IMR-90 (cell line): ENCODE data around the gene PITPNC1. TPM values are rescaled to one million over a fixed set of nuclear protein-coding genes. Genes with fewer than 3 reads are reported as not detected.

Experiments used
- ATAC-seq: fragments of 200-7000 bp; cut with Tn5 transposase; 2 replicates; pipeline ENCODE4 v1.9.1; 2020; ENCODE audit warnings: low read depth, mild to moderate bottlenecking, moderate library complexity
- BruUV-seq: library from RNA; stranded (reverse); fragments of 400-500 nt; replicated peaks from 2 replicates; lab custom pipeline; 2021; lab: Mats Ljungman, UMichigan
- CTCF ChIA-PET: fragments of 300-600 bp; formaldehyde crosslinking; extraction: SDS; loops from one replicate; lab custom pipeline; 2021; ENCODE audit warnings: antibody characterized with exemption; lab: Yijun Ruan, JAX
- POLR2A ChIA-PET: fragments of 300-600 bp; sonication (Branson Sonifier 250); formaldehyde crosslinking; loops from one replicate; lab custom pipeline; 2022; ENCODE audit warnings: antibody characterized with exemption; ENCODE audit not compliant: unreplicated experiment; lab: Charles Lee
- DNase-seq: peaks from one replicate; pipeline ENCODE4 v3.0.0; 2013
- H2AFZ ChIP-seq: replicated peaks from 2 replicates; pipeline ENCODE3; 2013; ENCODE audit warnings: low read length, mild to moderate bottlenecking; ENCODE audit not compliant: poor library complexity
- H2AK5ac ChIP-seq: 2 replicates; pipeline ENCODE4 v1.6.1; 2013; ENCODE audit warnings: low read depth, low read length, inconsistent platforms
- H2AK9ac ChIP-seq: replicated peaks from 2 replicates; pipeline ENCODE3; 2013; ENCODE audit warnings: mild to moderate bottlenecking, low read depth, low read length, moderate library complexity; ENCODE audit not compliant: poor library complexity
- H2BK120ac ChIP-seq: 2 replicates; pipeline ENCODE4 v1.6.1; 2013; ENCODE audit warnings: low read depth, low read length, inconsistent platforms
- H2BK15ac ChIP-seq: 3 replicates; pipeline ENCODE4 v1.6.1; 2013; ENCODE audit warnings: low read depth, low read length, inconsistent platforms
- H2BK20ac ChIP-seq: 2 replicates; pipeline ENCODE4 v1.6.1; 2013; ENCODE audit warnings: low read depth, mild to moderate bottlenecking, inconsistent platforms, low read length, moderate library complexity
- H2BK5ac ChIP-seq: 2 replicates; pipeline ENCODE4 v1.6.1; 2013; ENCODE audit warnings: mild to moderate bottlenecking, low read depth, low read length, inconsistent platforms; ENCODE audit not compliant: poor library complexity, severe bottlenecking
- H3K14ac ChIP-seq: replicated peaks from 2 replicates; pipeline ENCODE4 v1.6.1; 2013; ENCODE audit warnings: low read depth, low read length, inconsistent platforms
- H3K18ac ChIP-seq: 2 replicates; pipeline ENCODE4 v1.6.1; 2013; ENCODE audit warnings: low read depth, low read length, control low read depth
- H3K23ac ChIP-seq: 2 replicates; pipeline ENCODE4 v1.6.1; 2013; ENCODE audit warnings: low read depth, low read length, inconsistent platforms
- H3K27ac ChIP-seq: 2 replicates; pipeline ENCODE4 v1.5.1; 2013; ENCODE audit warnings: mild to moderate bottlenecking, control low read depth, low read length; ENCODE audit not compliant: insufficient read depth
- H3K27me3 ChIP-seq: 2 replicates; pipeline ENCODE4 v1.6.1; 2013; ENCODE audit warnings: low read length; ENCODE audit not compliant: control insufficient read depth, insufficient read depth
- H3K36me3 ChIP-seq: 2 replicates; pipeline ENCODE4 v1.6.1; 2013; ENCODE audit warnings: low read length, mixed read lengths; ENCODE audit not compliant: control insufficient read depth, insufficient read depth
- H3K4ac ChIP-seq: 2 replicates; pipeline ENCODE4 v1.6.1; 2013; ENCODE audit warnings: low read depth, low read length, inconsistent platforms
- H3K4me1 ChIP-seq: 2 replicates; pipeline ENCODE4 v1.6.1; 2013; ENCODE audit warnings: low read length, mixed read lengths; ENCODE audit not compliant: control insufficient read depth, insufficient read depth
- H3K4me2 ChIP-seq: 2 replicates; pipeline ENCODE4 v1.6.1; 2013; ENCODE audit warnings: low read depth, mild to moderate bottlenecking, control low read depth, low read length, moderate library complexity
- H3K4me3 ChIP-seq: 2 replicates; pipeline ENCODE4 v1.5.1; 2013; ENCODE audit warnings: low read depth, mild to moderate bottlenecking, control low read depth, low read length, moderate library complexity; ENCODE audit not compliant: insufficient read depth
- H3K56ac ChIP-seq: 2 replicates; pipeline ENCODE4 v1.6.1; 2013; ENCODE audit warnings: low read length, inconsistent platforms; ENCODE audit not compliant: insufficient read depth; ENCODE audit errors: extremely low read depth
- H3K79me1 ChIP-seq, 2 experiments: 2 replicates each; pipeline ENCODE4 v1.6.1; 2013; ENCODE audit warnings: low read length in 2 of 2, inconsistent platforms in 1 of 2, low read depth in 1 of 2
- H3K9ac ChIP-seq: 2 replicates; pipeline ENCODE4 v1.6.1; 2013; ENCODE audit warnings: low read depth, low read length, control low read depth
- H3K9me1 ChIP-seq: 2 replicates; pipeline ENCODE4 v1.6.1; 2013; ENCODE audit warnings: low read length, inconsistent platforms; ENCODE audit not compliant: insufficient read depth
- H3K9me3 ChIP-seq: 2 replicates; pipeline ENCODE4 v1.6.1; 2013; ENCODE audit warnings: low read length; ENCODE audit not compliant: control insufficient read depth, insufficient read depth
- H4K20me1 ChIP-seq: 2 replicates; pipeline ENCODE4 v1.6.1; 2013; ENCODE audit warnings: low read length, inconsistent platforms; ENCODE audit not compliant: insufficient read depth
- H4K5ac ChIP-seq: 2 replicates; pipeline ENCODE4 v1.6.1; 2013; ENCODE audit warnings: mild to moderate bottlenecking, low read depth, low read length, control low read depth
- H4K8ac ChIP-seq, 2 experiments: 2 replicates each; pipeline ENCODE4 v1.6.1; 2013; ENCODE audit warnings: low read depth in 2 of 2, low read length in 2 of 2, control low read depth in 1 of 2, inconsistent platforms in 1 of 2
- H4K91ac ChIP-seq: 2 replicates; pipeline ENCODE4 v1.6.1; 2013; ENCODE audit warnings: low read depth, low read length, inconsistent platforms; ENCODE audit not compliant: insufficient read depth
- CEBPB ChIP-seq: IDR thresholded peaks from 2 replicates; pipeline ENCODE4 v1.6.1; 2012; ENCODE audit warnings: low read depth, low read length, improper control_type of control experiment
- CHD1 ChIP-seq: IDR thresholded peaks from 2 replicates; pipeline ENCODE4 v1.6.1; 2012; ENCODE audit warnings: low read depth, low read length, improper control_type of control experiment
- MXI1 ChIP-seq: IDR thresholded peaks from 2 replicates; pipeline ENCODE4 v1.6.1; 2012; ENCODE audit warnings: low read depth, mild to moderate bottlenecking, low read length, moderate library complexity, borderline replicate concordance
- RFX5 ChIP-seq: IDR thresholded peaks from 2 replicates; pipeline ENCODE4 v1.8.0; 2012; ENCODE audit warnings: low read depth, mild to moderate bottlenecking, low read length, moderate library complexity
- WGBS, 2 experiments: methylation state at CpG; one replicate each; pipeline versions ENCODE4 v1.1.5 to v1.1.7; 2013; ENCODE audit warnings: missing lambda C conversion rate in 2 of 2; ENCODE audit not compliant: insufficient read length in 1 of 2; ENCODE audit errors: extremely low coverage in 2 of 2; 5-methylcytosine and 5-hydroxymethylcytosine counted together
- dilution Hi-C: fragments of 300-500 bp; cut with HindIII; formaldehyde crosslinking; loops from one replicate; pipeline ENCODE4 v1.14.3; 2018; ENCODE audit warnings: low sequenced_read_pairs; ENCODE audit not compliant: unreplicated experiment
- in situ Hi-C: fragments of 300-500 bp; cut with MboI; formaldehyde crosslinking; loops from 3 replicates; pipeline ENCODE4 v1.14.3; 2019; ENCODE audit warnings: low sequenced_read_pairs, inconsistent platforms, mixed read lengths
- intact Hi-C: fragments of 100-400 bp; cut with micrococcal nuclease; formaldehyde crosslinking; loops from 2 replicates; pipeline ENCODE4 v1.10.0; 2022
- polyA plus RNA-seq, 3 experiments: library from polyadenylated mRNA; depleted of rRNA; stranded (reverse); fragments of >200 nt; gene quantifications; 2 replicates each; pipeline ENCODE4 v1.2.3, GENCODE V29; 2012; ENCODE audit warnings: low replicate concordance in 1 of 3
- total RNA-seq: library from RNA; depleted of rRNA; stranded (reverse); fragments of >200 nt; gene quantifications from 2 replicates; pipeline ENCODE4 v1.2.3, GENCODE V29; 2012

PITPNC1 gene
- total and polyA plus RNA-seq, 2 of the 4 experiments (the other 2 are of a cell fraction), result 4.1 TPM

GRCh38 chr17:67400193-67400592 lies 23.1 kb downstream of the PITPNC1 start:
- no peak overlapping the region for H2BK5ac ChIP-seq
- no peak overlapping the region for H3K4ac ChIP-seq
- dilution Hi-C loops, result no loop called here
- no peak overlapping the region for H3K4me3 ChIP-seq
- no peak overlapping the region for H3K18ac ChIP-seq
- no peak overlapping the region for H3K23ac ChIP-seq
- H2BK20ac ChIP-seq, result no peak overlapping the region
- ChIA-PET CTCF (no interaction called here), POLR2A (no interaction called here)
- H2AFZ ChIP-seq, result no peak overlapping the region
- no peak overlapping the region for H3K9ac ChIP-seq
- no TSS peak for BruUV-seq
- peak overlapping the region; percentile 69; the same call in 1 of the 2 replicates for H3K4me2 ChIP-seq
- H3K9me1 ChIP-seq, result 0 out of 2 replicates have a peak, but pooled peaks cover 3% of the 10 kb centered on the region
- no peak overlapping the region for H4K8ac ChIP-seq
- peaks cover 32 to 35% of the 10 kb centered on the region in 2 experiments for H3K79me1 ChIP-seq
- no peak overlapping the region for H2BK120ac ChIP-seq
- no peak overlapping the region for H4K91ac ChIP-seq
- peak; percentile 12 for DNase-seq
- in situ Hi-C loops, result no loop called here
- WGBS, 2 experiments, result 20% methylated on average over 1 of the region's 6 CpGs; no CpG with 5 or more reads in 1 of the 2 experiments
- no peaks in the 10 kb centered on the region for H3K27me3 ChIP-seq
- H2AK9ac ChIP-seq, result no peak overlapping the region
- no peaks in the 10 kb centered on the region for H3K9me3 ChIP-seq
- intact Hi-C loops, result no loop called here
- ATAC-seq, result no peak; the same call in 1 of the 2 replicates
- H2AK5ac ChIP-seq, result no peak overlapping the region
- no peak overlapping the region for H2BK15ac ChIP-seq
- H3K36me3 ChIP-seq, result no peaks in the 10 kb centered on the region
- no peak overlapping the region for H3K27ac ChIP-seq
- TF ChIP-seq CHD1, result no peak
- TF ChIP-seq RFX5, result no peak
- TF ChIP-seq MXI1, result no peak
- no peak for TF ChIP-seq CEBPB
- H3K4me1 ChIP-seq, result peaks cover 3% of the 10 kb centered on the region; the same call in 1 of the 2 replicates
- no peak overlapping the region for H4K5ac ChIP-seq
- no peaks in the 10 kb centered on the region for H4K20me1 ChIP-seq
- H3K56ac ChIP-seq, result no peak overlapping the region
- no peak overlapping the region for H3K14ac ChIP-seq
